Adrenal gland (tissue), 5 donors: ENCODE results near the gene BIRC7.

Experiments
- CTCF ChIP-seq, 6 experiments: fragments of 450-650 bp in 4 of 6; fragments of 200-600 bp in 2 of 6; sonication (generic) in 1 of 6; IDR thresholded peaks; 1 replicate in 5 of 6; 2 replicates in 1 of 6; pipeline versions ENCODE4 v1.5.1 to v1.8.0; 2016 to 2021; ENCODE audit warnings: antibody characterized with exemption in 6 of 6, mild to moderate bottlenecking in 2 of 6, moderate library complexity in 1 of 6
- POLR2A ChIP-seq, 2 donors: fragments of 450-650 bp; IDR thresholded peaks; one replicate each; pipeline ENCODE4 v1.6.1; 2017; ENCODE audit warnings: antibody characterized with exemption in 2 of 2, mild to moderate bottlenecking in 2 of 2, moderate library complexity in 1 of 2
- donor health status: DM: no; HTN: no; CAD: no.

- TF ChIP-seq CTCF (IDR thresholded peaks at IDR 0.05): no peak
- no peak for TF ChIP-seq POLR2A (IDR thresholded peaks at IDR 0.05)
Observed at GRCh38 chr20:63202021-63202420, 33.7 kb upstream of the BIRC7 start.
